Cardiac fibroblast (primary cell): ENCODE data around the gene CTU1.

Experiments used
- DNase-seq, 2 donors: peaks; one replicate each; pipeline versions ENCODE4 v3.0.0 to v3.0.0-alpha.2; 2010; ENCODE audit warnings: low read depth in 2 of 2
- H3K4me3 ChIP-seq, 2 donors: replicated peaks in 1 of 2; 1 replicate in 1 of 2; 2 replicates in 1 of 2; pipeline ENCODE4 v1.5.1; 2011; ENCODE audit warnings: low read depth in 2 of 2, low read length in 2 of 2, mild to moderate bottlenecking in 2 of 2, moderate library complexity in 1 of 2
- CTCF ChIP-seq: IDR thresholded peaks from one replicate; pipeline ENCODE4 v1.5.1; 2011; ENCODE audit warnings: low read depth, mild to moderate bottlenecking, low read length, inconsistent platforms

CTU1 gene

GRCh38 chr19:51086153-51086850, 21.9 kb downstream of the CTU1 start:
- H3K4me3 ChIP-seq: no peak overlapping the region
- no peak for DNase-seq
- TF ChIP-seq CTCF: no peak

- DNase-seq: no peak
- H3K4me3 ChIP-seq: no peak overlapping the region
- TF ChIP-seq CTCF: no peak
Observed at GRCh38 chr19:51084505-51084904, 23.7 kb downstream of the CTU1 start.

GRCh38 chr19:51083783-51084182, 24.4 kb downstream of the CTU1 start:
- H3K4me3 ChIP-seq: no peak overlapping the region
- TF ChIP-seq CTCF: no peak
- DNase-seq: no peak

GRCh38 chr19:51083181-51083580, 25.0 kb downstream of the CTU1 start:
- no peak overlapping the region for H3K4me3 ChIP-seq
- no peak for TF ChIP-seq CTCF
- no peak for DNase-seq

GRCh38 chr19:51082611-51083010, 25.6 kb downstream of the CTU1 start, which contains the start of gene KLK14:
TSS of gene KLK14 (minus strand) at chr19:51082887. CDS start at chr19:51082614, 273 bp downstream.
- TF ChIP-seq CTCF: no peak
- H3K4me3 ChIP-seq: no peak within 1 kb of the TSS
- DNase-seq: no peak

GRCh38 chr19:51081476-51081875, 26.7 kb downstream of the CTU1 start:
- DNase-seq: no peak
- H3K4me3 ChIP-seq: no peak overlapping the region
- no peak for TF ChIP-seq CTCF
